ENCODE measurements around the gene UBAP2L.

- TF ChIP-seq CTCF (IDR thresholded peaks at IDR 0.05) (no peak), POLR2A (IDR thresholded peaks at IDR 0.05) (no peak)
Measured at GRCh38 chr1:154241703-154242351, 21.1 kb downstream of the UBAP2L start.

Data from gastroesophageal sphincter (tissue), 3 donors.